ENCODE results near the gene PPHLN1.
A peak's percentile ranks its signal among the peaks of the same experiment; 100 is the strongest.
"Not testable (repeated sequence)": the region's sequence is repeated elsewhere in the genome, so short reads cannot be mapped to it uniquely, and the experiment has no call there.

PPHLN1 gene

GRCh38 chr12:42296503-42297109 is 29.4 kb upstream of the PPHLN1 start:
- Mint-ChIP-seq H3K4me3 (no peak overlapping the region), H3K27ac (no peak overlapping the region), H3K27me3 (ENCODE audit: low read depth) (peaks cover under 1% of the 10 kb centered on the region), H3K9me3 (no peaks in the 10 kb centered on the region), H3K36me3 (ENCODE audit: low read depth) (no peaks in the 10 kb centered on the region), H3K4me1 (ENCODE audit: low read depth) (peaks cover 8% of the 10 kb centered on the region)
- no peak for DNase-seq (ENCODE audit: low spot score)

GRCh38 chr12:42298887-42299286 is 27.1 kb upstream of the PPHLN1 start:
- peaks cover 8% of the 10 kb centered on the region for H3K4me1 Mint-ChIP-seq (ENCODE audit: low read depth)
- no peak overlapping the region for H3K4me3 Mint-ChIP-seq
- H3K9me3 Mint-ChIP-seq: no peaks in the 10 kb centered on the region
- no peak overlapping the region for H3K27ac Mint-ChIP-seq
- H3K27me3 Mint-ChIP-seq (ENCODE audit: low read depth): no peaks in the 10 kb centered on the region
- DNase-seq (ENCODE audit: low spot score): no peak
- H3K36me3 Mint-ChIP-seq (ENCODE audit: low read depth): no peaks in the 10 kb centered on the region

DNA sequence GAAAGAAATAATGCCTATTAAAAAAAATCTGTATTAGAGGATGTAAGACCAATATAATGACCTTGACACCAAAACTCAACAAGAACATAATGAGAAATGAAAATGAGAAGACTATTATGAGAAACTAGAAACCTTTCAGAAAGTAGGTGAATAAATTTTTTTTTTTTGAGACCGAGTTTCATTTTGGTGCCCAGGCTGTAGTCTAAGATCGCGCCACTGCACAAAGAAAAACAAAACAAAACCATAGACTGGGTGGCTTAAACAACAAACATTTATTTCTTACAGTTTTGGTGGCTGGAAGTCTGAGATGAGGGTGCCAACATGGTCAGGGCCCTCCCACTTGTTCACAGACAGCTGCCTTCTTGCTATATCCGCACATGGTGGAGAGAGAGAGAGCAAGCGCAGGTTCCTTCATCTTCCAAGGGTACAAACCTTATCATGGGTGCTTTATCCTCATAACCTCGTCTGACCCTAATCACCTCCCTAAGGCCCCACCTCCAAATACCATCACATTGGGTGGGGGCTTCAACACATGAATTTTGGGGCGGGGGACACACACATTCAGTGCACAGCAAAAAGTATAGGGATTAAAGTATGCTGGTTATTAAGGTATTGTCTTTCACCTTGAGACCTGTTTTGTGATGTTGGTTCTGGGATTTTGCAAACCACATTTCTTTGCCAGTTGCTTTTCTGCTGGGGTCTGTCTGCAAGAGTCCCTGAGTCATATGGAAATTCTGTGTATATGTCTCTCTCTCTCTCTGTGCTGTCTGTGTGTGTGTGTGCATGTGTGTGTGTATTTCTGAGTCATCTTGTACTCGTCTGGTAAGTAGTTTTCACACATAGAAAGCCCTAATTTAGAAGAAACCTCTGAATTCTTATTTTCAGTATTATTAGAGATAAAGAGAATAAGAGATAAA is 26.3 kb upstream of the PPHLN1 start:
- no peaks in the 10 kb centered on the region for H3K36me3 Mint-ChIP-seq (ENCODE audit: low read depth)
- DNase-seq (ENCODE audit: low spot score): peak; percentile 77
- no peaks in the 10 kb centered on the region for H3K9me3 Mint-ChIP-seq
- H3K4me3 Mint-ChIP-seq: peak overlapping the region; percentile 19
- peaks cover 8% of the 10 kb centered on the region for H3K4me1 Mint-ChIP-seq (ENCODE audit: low read depth)
- peak overlapping the region; percentile 15 for H3K27ac Mint-ChIP-seq
- H3K27me3 Mint-ChIP-seq (ENCODE audit: low read depth): no peaks in the 10 kb centered on the region

- Mint-ChIP-seq H3K4me1 (ENCODE audit: low read depth) (no peaks in the 10 kb centered on the region), H3K27ac (no peak overlapping the region)
Observed at GRCh38 chr12:42306297-42306696, 19.7 kb upstream of the PPHLN1 start.

GRCh38 chr12:42308390-42308789 is 17.6 kb upstream of the PPHLN1 start:
- H3K27me3 Mint-ChIP-seq (ENCODE audit: low read depth): no peaks in the 10 kb centered on the region
- no peak overlapping the region for H3K4me3 Mint-ChIP-seq
- no peak for DNase-seq (ENCODE audit: low spot score)
- H3K36me3 Mint-ChIP-seq (ENCODE audit: low read depth): peaks cover 8% of the 10 kb centered on the region
- H3K4me1 Mint-ChIP-seq (ENCODE audit: low read depth): no peaks in the 10 kb centered on the region
- H3K9me3 Mint-ChIP-seq: no peaks in the 10 kb centered on the region
- H3K27ac Mint-ChIP-seq: no peak overlapping the region

More at GRCh38 chr12:42306297-42306696, 19.7 kb upstream of the PPHLN1 start:
- Mint-ChIP-seq H3K9me3 (no peaks in the 10 kb centered on the region), H3K4me3 (no peak overlapping the region), H3K27me3 (ENCODE audit: low read depth) (no peaks in the 10 kb centered on the region), H3K36me3 (ENCODE audit: low read depth) (peaks cover 2% of the 10 kb centered on the region)
- DNase-seq (ENCODE audit: low spot score): no peak

- H3K4me1 Mint-ChIP-seq (ENCODE audit: low read depth): no peaks in the 10 kb centered on the region
- H3K27ac Mint-ChIP-seq: no peak overlapping the region
- no peak for DNase-seq (ENCODE audit: low spot score)
- H3K36me3 Mint-ChIP-seq (ENCODE audit: low read depth): peaks cover 12% of the 10 kb centered on the region
- H3K27me3 Mint-ChIP-seq (ENCODE audit: low read depth): no peaks in the 10 kb centered on the region
- H3K4me3 Mint-ChIP-seq: no peak overlapping the region
- no peaks in the 10 kb centered on the region for H3K9me3 Mint-ChIP-seq
Observed at GRCh38 chr12:42309996-42310395, 16.0 kb upstream of the PPHLN1 start.

- Mint-ChIP-seq H3K27me3 (ENCODE audit: low read depth) (no peaks in the 10 kb centered on the region), H3K36me3 (ENCODE audit: low read depth) (peaks cover 16% of the 10 kb centered on the region), H3K9me3 (no peaks in the 10 kb centered on the region), H3K4me1 (ENCODE audit: low read depth) (no peaks in the 10 kb centered on the region), H3K27ac (no peak overlapping the region), H3K4me3 (no peak overlapping the region)
- no peak for DNase-seq (ENCODE audit: low spot score)
Observed at GRCh38 chr12:42315108-42315507, 10.9 kb upstream of the PPHLN1 start.

DNA sequence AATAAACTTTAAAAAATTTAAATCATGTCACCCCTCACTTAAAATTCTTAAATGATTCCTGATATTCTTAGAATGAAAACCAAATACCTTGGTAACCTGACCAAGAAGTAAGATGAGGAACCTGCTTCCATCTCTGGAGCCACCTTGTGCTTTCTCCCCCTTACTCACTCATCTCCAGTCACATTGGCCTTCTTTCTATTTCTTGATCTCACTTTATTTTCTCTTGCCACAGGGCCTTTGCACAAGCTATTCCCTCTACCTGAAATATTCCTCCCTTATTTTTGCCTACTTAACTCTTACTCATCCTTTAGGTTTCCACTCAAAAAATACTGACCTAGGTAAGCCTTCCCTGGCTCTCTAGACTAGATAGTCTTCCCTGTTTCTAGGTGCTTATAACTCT is 5.2 kb upstream of the PPHLN1 start:
- Mint-ChIP-seq H3K4me1 (ENCODE audit: low read depth) (peaks cover 10% of the 10 kb centered on the region), H3K27ac (no peak overlapping the region), H3K27me3 (ENCODE audit: low read depth) (no peaks in the 10 kb centered on the region), H3K4me3 (no peak overlapping the region), H3K9me3 (no peaks in the 10 kb centered on the region), H3K36me3 (ENCODE audit: low read depth) (peaks cover 11% of the 10 kb centered on the region)
- no peak for DNase-seq (ENCODE audit: low spot score)

- H3K4me3 Mint-ChIP-seq: no peak overlapping the region
- no peak for DNase-seq (ENCODE audit: low spot score)
- H3K9me3 Mint-ChIP-seq: no peaks in the 10 kb centered on the region
- no peak overlapping the region for H3K27ac Mint-ChIP-seq
- H3K27me3 Mint-ChIP-seq (ENCODE audit: low read depth): no peaks in the 10 kb centered on the region
- peaks cover 17% of the 10 kb centered on the region for H3K4me1 Mint-ChIP-seq (ENCODE audit: low read depth)
- peaks cover 11% of the 10 kb centered on the region for H3K36me3 Mint-ChIP-seq (ENCODE audit: low read depth)
Observed at GRCh38 chr12:42322567-42322966, 3.4 kb upstream of the PPHLN1 start.

DNA sequence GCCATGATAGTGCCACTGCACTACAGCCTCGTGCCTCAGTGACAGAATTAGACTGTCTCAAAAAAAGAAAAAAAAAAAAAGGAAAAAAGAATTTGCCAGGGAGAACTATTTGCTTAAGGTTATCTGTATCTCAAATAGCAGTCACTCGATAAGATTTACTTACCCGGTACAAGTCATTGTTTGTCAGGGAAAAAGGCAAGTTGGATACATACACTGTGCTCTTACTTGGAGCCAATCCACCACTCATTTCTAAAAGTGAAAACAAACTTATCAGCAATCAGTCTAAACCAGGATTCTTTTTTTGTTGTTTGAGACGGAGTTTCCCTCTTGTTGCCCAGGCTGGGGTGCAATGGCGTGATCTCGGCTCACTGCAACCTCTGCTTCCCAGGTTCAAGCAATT is 2.1 kb upstream of the PPHLN1 start:
- no peak overlapping the region for H3K27ac Mint-ChIP-seq

DNA sequence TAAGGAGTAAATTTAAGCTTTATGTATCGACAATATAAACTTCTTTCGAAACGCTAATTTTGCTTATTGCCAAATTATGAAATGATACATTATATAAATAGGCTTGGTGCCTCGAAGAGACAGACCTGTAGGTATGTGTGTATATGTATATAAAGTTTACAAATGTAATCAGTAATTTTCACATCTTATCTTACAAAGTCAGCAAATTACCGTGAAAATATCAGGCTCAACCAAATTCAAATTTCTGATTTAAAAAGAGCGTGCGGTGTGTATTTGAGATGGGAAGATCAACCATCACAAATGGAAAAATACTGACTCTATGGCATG is 678 bp upstream of the PPHLN1 start:
- Mint-ChIP-seq H3K27me3 (ENCODE audit: low read depth) (no peaks in the 10 kb centered on the region), H3K4me3 (peak overlapping the region; percentile 95), H3K4me1 (ENCODE audit: low read depth) (peaks cover 32% of the 10 kb centered on the region), H3K9me3 (no peaks in the 10 kb centered on the region), H3K27ac (peak overlapping the region; percentile 98), H3K36me3 (ENCODE audit: low read depth) (peaks cover 13% of the 10 kb centered on the region)
- no peak for DNase-seq (ENCODE audit: low spot score)

More for the DNA sequence above, 2.1 kb upstream of the PPHLN1 start:
- H3K4me1 Mint-ChIP-seq (ENCODE audit: low read depth): peaks cover 25% of the 10 kb centered on the region
- no peak for DNase-seq (ENCODE audit: low spot score)
- H3K27me3 Mint-ChIP-seq (ENCODE audit: low read depth): no peaks in the 10 kb centered on the region
- H3K4me3 Mint-ChIP-seq: no peak overlapping the region
- H3K9me3 Mint-ChIP-seq: no peaks in the 10 kb centered on the region
- H3K36me3 Mint-ChIP-seq (ENCODE audit: low read depth): peaks cover 10% of the 10 kb centered on the region

- Mint-ChIP-seq H3K9me3 (no peaks in the 10 kb centered on the region), H3K4me1 (ENCODE audit: low read depth) (peaks cover 38% of the 10 kb centered on the region), H3K27me3 (ENCODE audit: low read depth) (no peaks in the 10 kb centered on the region), H3K36me3 (ENCODE audit: low read depth) (peaks cover 8% of the 10 kb centered on the region), H3K27ac (peak overlapping the region; percentile 98), H3K4me3 (peak overlapping the region; percentile 95)
- no peak for DNase-seq (ENCODE audit: low spot score)
Observed at GRCh38 chr12:42326541-42327226, 717 bp downstream of the PPHLN1 start.

DNA sequence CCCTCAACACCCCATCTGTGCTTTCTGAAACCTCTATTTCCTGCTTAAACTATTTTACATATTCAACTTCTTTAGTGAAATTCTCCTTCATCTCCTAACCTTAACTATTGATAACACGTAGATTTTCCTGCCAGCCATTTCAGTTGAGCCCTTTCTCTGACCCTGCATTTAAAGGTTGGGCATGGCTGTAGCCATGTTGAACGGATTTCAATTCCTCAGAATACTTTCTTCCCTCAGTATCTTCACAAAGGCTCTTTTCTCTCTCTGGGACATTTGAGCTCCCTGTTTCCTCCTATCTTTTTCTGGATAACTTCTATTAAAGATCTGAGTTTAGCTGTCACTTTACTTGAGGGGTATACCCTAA is 1.2 kb downstream of the PPHLN1 start:
- Mint-ChIP-seq H3K36me3 (ENCODE audit: low read depth) (peaks cover 8% of the 10 kb centered on the region), H3K4me1 (ENCODE audit: low read depth) (peaks cover 41% of the 10 kb centered on the region), H3K27me3 (ENCODE audit: low read depth) (no peaks in the 10 kb centered on the region), H3K4me3 (peak overlapping the region; percentile 95), H3K9me3 (no peaks in the 10 kb centered on the region), H3K27ac (peak overlapping the region; percentile 98)
- DNase-seq (ENCODE audit: low spot score): no peak

DNA sequence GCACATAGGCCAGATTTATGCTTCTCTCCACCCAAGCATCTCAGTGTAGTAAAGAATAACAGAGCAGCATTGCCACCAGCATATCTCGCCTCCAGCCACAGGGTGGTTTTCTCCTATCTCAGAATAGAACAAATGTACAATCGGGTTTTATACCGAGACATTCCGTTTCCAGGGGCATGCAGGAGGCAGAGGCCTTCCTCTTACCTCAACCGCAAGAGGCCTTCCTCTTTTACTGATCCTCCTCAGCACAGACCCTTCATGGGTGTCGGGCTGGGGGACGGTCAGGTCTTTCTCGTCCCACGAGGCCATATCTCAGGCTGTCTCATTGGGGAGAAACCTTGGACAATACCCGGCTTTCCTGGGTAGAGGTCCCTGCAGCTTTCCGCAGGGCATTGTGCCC is 4.1 kb downstream of the PPHLN1 start:
- peaks cover 49% of the 10 kb centered on the region for H3K4me1 Mint-ChIP-seq (ENCODE audit: low read depth)
- H3K9me3 Mint-ChIP-seq; H3K4me3 Mint-ChIP-seq; H3K36me3 Mint-ChIP-seq (ENCODE audit: low read depth); H3K27me3 Mint-ChIP-seq (ENCODE audit: low read depth); DNase-seq (ENCODE audit: low spot score); H3K27ac Mint-ChIP-seq: not testable (repeated sequence)
